SK-N-SH (cell line): ENCODE data around the gene PCK1. TPM values are rescaled to one million over a fixed set of nuclear protein-coding genes. Genes with fewer than 3 reads are reported as not detected.

Experiments used
- CTCF ChIA-PET: fragments of 300-600, 350-600 bp; formaldehyde crosslinking; extraction: SDS; loops from one replicate; lab custom pipeline; 2021; lab: Yijun Ruan, JAX
- POLR2A ChIA-PET: fragments of 350-600 bp; sonication (Branson Sonifier 250); formaldehyde crosslinking; extraction: SDS; loops from one replicate; lab custom pipeline; 2020; ENCODE audit warnings: antibody characterized with exemption, inconsistent platforms; lab: Yijun Ruan, JAX
- DNase-seq: peaks from one replicate; pipeline ENCODE4 v3.0.0; 2012
- H2AFZ ChIP-seq: fragments of 200-600 bp; sonication (generic); 2 replicates; pipeline ENCODE4 v1.8.1; 2016; ENCODE audit warnings: antibody characterized with exemption, mild to moderate bottlenecking, low read depth
- H3F3A ChIP-seq: fragments of 200-600 bp; sonication (generic); replicated peaks from 2 replicates; pipeline ENCODE3; 2016; ENCODE audit warnings: antibody characterized with exemption, mild to moderate bottlenecking; ENCODE audit not compliant: insufficient read depth
- H3K27ac ChIP-seq, 2 experiments: fragments of 200-500 bp in 1 of 2; fragments of 200-600 bp in 1 of 2; sonication (Bioruptor generic) in 1 of 2; sonication (generic), shearing (Covaris generic) in 1 of 2; 2 replicates each; pipeline versions ENCODE4 v1.5.1 to v1.6.1; 2014 to 2016; ENCODE audit warnings: low read depth in 2 of 2, inconsistent platforms in 1 of 2, low read length in 1 of 2, mild to moderate bottlenecking in 1 of 2, mixed read lengths in 1 of 2
- H3K27me3 ChIP-seq: fragments of 200-600 bp; sonication (generic), shearing (Covaris generic); 2 replicates; pipeline ENCODE4 v1.6.1; 2016; ENCODE audit warnings: mixed run types; ENCODE audit not compliant: insufficient read depth
- H3K36me3 ChIP-seq, 2 experiments: fragments of 200-500 bp in 1 of 2; fragments of 200-600 bp in 1 of 2; sonication (Bioruptor generic) in 1 of 2; sonication (generic) in 1 of 2; replicated peaks in 1 of 2; 2 replicates each; pipeline versions ENCODE3 to v1.5.1; 2014 to 2016; ENCODE audit warnings: low read length in 1 of 2, mild to moderate bottlenecking in 1 of 2; ENCODE audit not compliant: insufficient read depth in 2 of 2, control insufficient read depth in 1 of 2
- H3K4me1 ChIP-seq, 2 experiments: fragments of 200-500 bp in 1 of 2; fragments of 200-600 bp in 1 of 2; sonication (Bioruptor generic) in 1 of 2; sonication (generic), shearing (Covaris generic) in 1 of 2; 2 replicates each; pipeline versions ENCODE4 v1.5.1 to v1.6.1; 2014 to 2016; ENCODE audit warnings: low read depth in 1 of 2, low read length in 1 of 2, mixed run types in 1 of 2; ENCODE audit not compliant: insufficient read depth in 2 of 2, control insufficient read depth in 1 of 2
- H3K4me2 ChIP-seq: fragments of 200-600 bp; sonication (generic), shearing (Covaris generic); 2 replicates; pipeline ENCODE4 v1.6.1; 2017; ENCODE audit warnings: mixed run types
- H3K4me3 ChIP-seq, 2 experiments: fragments of 200-500 bp in 1 of 2; fragments of 200-600 bp in 1 of 2; sonication (Bioruptor generic) in 1 of 2; sonication (generic), shearing (Covaris generic) in 1 of 2; 2 replicates each; pipeline versions ENCODE4 v1.5.1 to v1.8.1; 2014 to 2016; ENCODE audit warnings: low read depth in 2 of 2, inconsistent platforms in 1 of 2, low read length in 1 of 2, mild to moderate bottlenecking in 1 of 2, mixed read lengths in 1 of 2, moderate library complexity in 1 of 2
- H3K79me2 ChIP-seq: fragments of 200-600 bp; sonication (generic); 2 replicates; pipeline ENCODE4 v1.8.1; 2017; ENCODE audit warnings: mild to moderate bottlenecking; ENCODE audit not compliant: insufficient read depth
- H3K9ac ChIP-seq: fragments of 200-600 bp; sonication (generic); 2 replicates; pipeline ENCODE4 v1.6.1; 2017; ENCODE audit warnings: mixed run types
- H3K9me2 ChIP-seq: fragments of 200-600 bp; sonication (generic); 2 replicates; pipeline ENCODE4 v1.6.1; 2017; ENCODE audit warnings: mixed run types
- H3K9me3 ChIP-seq: fragments of 200-600 bp; sonication (generic); 2 replicates; pipeline ENCODE4 v1.6.1; 2017; ENCODE audit warnings: mixed run types, mild to moderate bottlenecking, moderate library complexity
- H4K20me1 ChIP-seq: fragments of 200-600 bp; sonication (generic); 2 replicates; pipeline ENCODE4 v1.6.1; 2017; ENCODE audit warnings: mild to moderate bottlenecking, mixed run types; ENCODE audit not compliant: insufficient read depth
- EP300 ChIP-seq, 2 experiments: IDR thresholded peaks; 2 replicates each; pipeline versions ENCODE4 v1.4.0 to v1.6.1; 2012; ENCODE audit warnings: borderline replicate concordance in 1 of 2, low read depth in 1 of 2, low read length in 1 of 2
- FOXJ3 ChIP-seq: sonication (generic); formaldehyde crosslinking; IDR thresholded peaks from 2 replicates; pipeline ENCODE4 v1.5.1; 2020; ENCODE audit warnings: mild to moderate bottlenecking, missing genetic modification reagents
- IRF3 ChIP-seq: fragments of 150-350 bp; IDR thresholded peaks from 2 replicates; pipeline ENCODE4 v1.6.1; 2016; ENCODE audit warnings: mild to moderate bottlenecking, low read depth, low read length
- MEF2A ChIP-seq: IDR thresholded peaks from 2 replicates; pipeline ENCODE4 v1.4.0; 2012; ENCODE audit warnings: low read depth, borderline replicate concordance
- NRF1 ChIP-seq: IDR thresholded peaks from 2 replicates; pipeline ENCODE4 v1.6.1; 2012; ENCODE audit warnings: low read depth, mild to moderate bottlenecking, low read length
- SMC3 ChIP-seq: IDR thresholded peaks from 2 replicates; pipeline ENCODE4 v1.6.1; 2012; ENCODE audit warnings: low read depth, low read length, improper control_type of control experiment
- TAF1 ChIP-seq: IDR thresholded peaks from 2 replicates; pipeline ENCODE4 v1.6.1; 2012; ENCODE audit warnings: low read depth, mild to moderate bottlenecking, low read length, moderate library complexity, borderline replicate concordance
- TEAD4 ChIP-seq: IDR thresholded peaks from 2 replicates; pipeline ENCODE4 v1.4.0; 2012; ENCODE audit warnings: mild to moderate bottlenecking, borderline replicate concordance; ENCODE audit not compliant: insufficient read depth
- USF1 ChIP-seq: IDR thresholded peaks from 2 replicates; pipeline ENCODE4 v1.4.0; 2012; ENCODE audit warnings: low read depth, borderline replicate concordance
- YY1 ChIP-seq: IDR thresholded peaks from 2 replicates; pipeline ENCODE4 v1.4.0; 2012; ENCODE audit warnings: low read depth, mild to moderate bottlenecking
- ZBTB33 ChIP-seq: IDR thresholded peaks from 2 replicates; pipeline ENCODE4 v1.4.0; 2012; ENCODE audit warnings: low read depth, borderline replicate concordance
- WGBS: methylation state at CpG from one replicate; pipeline ENCODE4 v1.1.6; 2017; ENCODE audit warnings: low lambda C conversion rate; 5-methylcytosine and 5-hydroxymethylcytosine counted together
- polyA plus RNA-seq, 3 experiments: library from polyadenylated mRNA; depleted of rRNA; stranded (reverse); fragments of >200 nt; gene quantifications; 2 replicates each; pipeline ENCODE4 v1.2.3, GENCODE V29; 2012
- TF ChIP-seq, protein P1 (sequence below): IDR thresholded peaks from 2 replicates; pipeline ENCODE4; 2012

Gene PCK1
- polyA plus RNA-seq, 1 of the 3 experiments (the other 2 are of a cell fraction), result not detected

DNA sequence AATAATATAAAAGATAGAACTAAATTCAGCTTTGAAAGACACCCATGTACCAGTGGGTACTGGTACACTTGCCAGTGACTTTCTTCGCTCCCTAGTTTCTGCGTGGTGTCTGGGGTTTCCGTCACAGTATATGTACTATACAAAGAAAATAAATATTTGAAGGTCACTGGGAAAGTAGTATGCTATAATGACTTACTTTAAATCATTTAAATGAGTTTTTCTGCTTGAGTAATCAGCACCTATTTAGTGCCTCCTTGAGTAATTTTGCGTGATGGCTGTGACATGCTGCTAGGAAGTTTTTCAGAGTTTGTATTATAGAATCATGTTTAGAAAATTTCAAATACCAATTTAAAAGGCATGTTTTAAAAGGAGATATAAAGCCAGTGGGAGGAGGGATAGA lies 32.8 kb upstream of the PCK1 start (continued):
- TF ChIP-seq ZBTB33, result no peak
- TF ChIP-seq NRF1, result no peak
- no peak for TF ChIP-seq MEF2A
- TF ChIP-seq, protein P1, sequence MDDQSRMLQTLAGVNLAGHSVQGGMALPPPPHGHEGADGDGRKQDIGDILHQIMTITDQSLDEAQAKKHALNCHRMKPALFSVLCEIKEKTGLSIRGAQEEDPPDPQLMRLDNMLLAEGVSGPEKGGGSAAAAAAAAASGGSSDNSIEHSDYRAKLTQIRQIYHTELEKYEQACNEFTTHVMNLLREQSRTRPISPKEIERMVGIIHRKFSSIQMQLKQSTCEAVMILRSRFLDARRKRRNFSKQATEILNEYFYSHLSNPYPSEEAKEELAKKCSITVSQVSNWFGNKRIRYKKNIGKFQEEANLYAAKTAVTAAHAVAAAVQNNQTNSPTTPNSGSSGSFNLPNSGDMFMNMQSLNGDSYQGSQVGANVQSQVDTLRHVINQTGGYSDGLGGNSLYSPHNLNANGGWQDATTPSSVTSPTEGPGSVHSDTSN, result no peak
- TF ChIP-seq YY1, result no peak

DNA sequence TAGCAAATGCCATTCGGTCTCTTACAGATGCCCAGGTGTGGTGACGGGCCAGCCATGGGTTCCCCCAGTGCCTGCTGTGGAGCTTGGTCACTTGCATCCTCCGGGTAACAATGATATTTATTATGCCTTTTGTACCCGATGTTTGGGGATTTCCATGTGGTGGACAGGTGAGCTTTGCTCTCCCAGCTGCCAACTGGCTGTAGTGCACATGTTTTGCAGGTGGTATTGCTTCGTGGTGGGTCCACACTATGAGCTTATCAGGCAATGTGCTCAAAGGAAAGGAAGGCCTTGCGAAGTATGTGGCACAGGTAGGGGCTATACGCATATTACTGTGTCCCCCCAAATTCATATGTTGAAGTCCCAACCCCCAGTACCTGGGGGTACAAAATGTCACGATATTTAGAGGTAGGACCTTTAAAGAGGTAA lies 31.7 kb upstream of the PCK1 start:
- Histone ChIP-seq H3K27me3 (no peaks in the 10 kb centered on the region), H3K79me2 (no peaks in the 10 kb centered on the region), H3K9me2 (no peaks in the 10 kb centered on the region), H3K4me1 (no peaks in the 10 kb centered on the region), H3F3A (no peaks in the 10 kb centered on the region), H3K4me2 (no peak overlapping the region), H3K9me3 (no peaks in the 10 kb centered on the region), H3K4me3 (no peak overlapping the region), H3K36me3 (no peaks in the 10 kb centered on the region), H3K27ac (no peak overlapping the region), H4K20me1 (no peaks in the 10 kb centered on the region), H3K9ac (no peak overlapping the region), H2AFZ (no peak overlapping the region)
- POLR2A ChIA-PET, result no interaction called here
- DNase-seq, result no peak
- CTCF ChIA-PET, result no interaction called here
- TF ChIP-seq EP300 (IDR thresholded peaks at IDR 0.05; ENCODE audit: borderline replicate concordance in 1 of 2, low read depth in 1 of 2, low read length in 1 of 2), result no peak
- TF ChIP-seq FOXJ3 (CRISPR knock-in tag), result no peak
- 56% methylated on average over 7 of the region's 8 CpGs for WGBS

DNA sequence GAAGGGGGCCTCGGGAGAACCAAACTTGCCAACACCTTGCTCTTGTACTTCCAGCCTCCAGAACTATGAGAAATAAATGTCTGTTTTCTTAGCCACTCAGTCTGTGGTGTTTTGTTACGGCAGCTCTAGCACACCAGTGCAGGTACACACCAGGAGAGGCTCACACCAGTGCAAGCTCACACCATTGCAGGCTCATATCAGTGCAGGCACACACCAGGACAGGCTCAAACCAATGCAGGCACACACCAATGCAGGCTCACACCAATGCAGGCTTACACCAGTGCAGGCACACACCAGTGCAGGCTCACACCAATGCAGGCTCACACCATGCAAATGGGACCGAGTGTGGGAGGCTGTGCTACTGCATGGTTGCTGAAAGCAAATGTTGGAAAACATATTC lies 31.1 kb upstream of the PCK1 start:
- H3K36me3 ChIP-seq, result no peaks in the 10 kb centered on the region
- 36% methylated on average over 3 of the region's 3 CpGs for WGBS
- no peak overlapping the region for H3K4me2 ChIP-seq
- DNase-seq, result no peak
- no peaks in the 10 kb centered on the region for H3K9me3 ChIP-seq
- H3F3A ChIP-seq, result no peaks in the 10 kb centered on the region
- no peaks in the 10 kb centered on the region for H3K4me1 ChIP-seq
- H3K27me3 ChIP-seq, result no peaks in the 10 kb centered on the region
- TF ChIP-seq IRF3 (no peak), USF1 (no peak), TEAD4 (no peak), TAF1 (no peak), EP300 (IDR thresholded peaks at IDR 0.05; ENCODE audit: borderline replicate concordance in 1 of 2, low read depth in 1 of 2, low read length in 1 of 2) (no peak), SMC3 (no peak), FOXJ3 (CRISPR knock-in tag) (no peak)
- H4K20me1 ChIP-seq, result no peaks in the 10 kb centered on the region
- no peak overlapping the region for H3K9ac ChIP-seq
- ChIA-PET CTCF (interaction anchor here (1.1 kb wide), 1 partner anchor 37 kb away, joined by 4 read pairs; no protein-coding TSS in a partner anchor), POLR2A (no interaction called here)
- H3K79me2 ChIP-seq, result no peaks in the 10 kb centered on the region
- no peaks in the 10 kb centered on the region for H3K9me2 ChIP-seq
- H2AFZ ChIP-seq, result no peak overlapping the region
- no peak overlapping the region for H3K27ac ChIP-seq
- H3K4me3 ChIP-seq, result no peak overlapping the region
